A673 (cell line): ENCODE data around the gene TRPM4. TPM values are rescaled to one million over a fixed set of nuclear protein-coding genes. Genes with fewer than 3 reads are reported as not detected.
A peak's percentile ranks its signal among the peaks of the same experiment; 100 is the strongest.
"Not testable (repeated sequence)": the region's sequence is repeated elsewhere in the genome, so short reads cannot be mapped to it uniquely, and the experiment has no call there.

ENCODE experiments used
- BruUV-seq: library from RNA; stranded (reverse); fragments of 400-500 nt; replicated peaks from 2 replicates; lab custom pipeline; 2021; lab: Mats Ljungman, UMichigan
- CTCF ChIA-PET: fragments of 300-600 bp; sonication (Branson Sonifier 250); formaldehyde crosslinking; loops from one replicate; lab custom pipeline; 2022; ENCODE audit warnings: antibody characterized with exemption; lab: Charles Lee
- POLR2A ChIA-PET: fragments of 300-600 bp; sonication (Branson Sonifier 250); formaldehyde crosslinking; loops from one replicate; lab custom pipeline; 2022; ENCODE audit warnings: antibody characterized with exemption; ENCODE audit not compliant: low non-redundant PET; lab: Charles Lee
- DNase-seq: peaks from one replicate; pipeline ENCODE4 v3.0.0-alpha.2; 2015; ENCODE audit warnings: low spot score
- H3K27ac ChIP-seq: fragments of 200-600 bp; sonication (generic); 2 replicates; pipeline ENCODE4 v1.5.1; 2016; ENCODE audit warnings: mixed run types, low read depth, mild to moderate bottlenecking, mixed read lengths, antibody characterized with exemption, low read length; ENCODE audit not compliant: poor library complexity, severe bottlenecking
- H3K27me3 ChIP-seq: fragments of 200-600 bp; sonication (generic); replicated peaks from 2 replicates; pipeline ENCODE4 v1.6.1; 2017; ENCODE audit warnings: mixed run types, low read depth, mild to moderate bottlenecking, mixed read lengths, antibody characterized with exemption, low read length; ENCODE audit not compliant: insufficient read depth, poor library complexity
- H3K36me3 ChIP-seq: fragments of 200-600 bp; sonication (generic); 2 replicates; pipeline ENCODE4 v1.6.1; 2016; ENCODE audit warnings: mixed run types, mild to moderate bottlenecking, mixed read lengths, antibody characterized with exemption, low read length; ENCODE audit not compliant: insufficient read depth, poor library complexity, severe bottlenecking
- H3K4me1 ChIP-seq: fragments of 200-600 bp; sonication (generic); 2 replicates; pipeline ENCODE4 v1.6.1; 2017; ENCODE audit warnings: mixed run types, mild to moderate bottlenecking, mixed read lengths, antibody characterized with exemption, low read length; ENCODE audit not compliant: insufficient read depth, poor library complexity, severe bottlenecking
- H3K4me3 ChIP-seq: fragments of 200-600 bp; sonication (generic); 2 replicates; pipeline ENCODE4 v1.5.1; 2016; ENCODE audit warnings: low read depth, mixed run types, mild to moderate bottlenecking, mixed read lengths, low read length; ENCODE audit not compliant: poor library complexity, severe bottlenecking
- H3K9me3 ChIP-seq: fragments of 200-600 bp; sonication (generic); 2 replicates; pipeline ENCODE4 v1.6.1; 2016; ENCODE audit warnings: mixed run types, low read depth, mild to moderate bottlenecking, mixed read lengths, antibody characterized with exemption, low read length; ENCODE audit not compliant: poor library complexity, severe bottlenecking
- CTCF ChIP-seq: fragments of 300-800, 200-600 bp; sonication (generic); conservative IDR thresholded peaks from 2 replicates; pipeline ENCODE4 v1.5.1; 2017; ENCODE audit warnings: low read depth, mild to moderate bottlenecking, antibody characterized with exemption, low read length, moderate library complexity, mixed read lengths
- EZH2 ChIP-seq: fragments of 200-600 bp; sonication (generic); IDR thresholded peaks from 2 replicates; pipeline ENCODE4 v1.6.1; 2017; ENCODE audit warnings: borderline replicate concordance, low read depth, mild to moderate bottlenecking, mixed read lengths, antibody characterized with exemption, low read length; ENCODE audit not compliant: poor library complexity, severe bottlenecking
- intact Hi-C: fragments of 100-400 bp; cut with micrococcal nuclease; formaldehyde crosslinking; loops from one replicate; pipeline ENCODE4 v1.10.0; 2022; ENCODE audit not compliant: unreplicated experiment
- total RNA-seq: library from RNA; stranded (reverse); gene quantifications from 2 replicates; pipeline ENCODE4 v1.2.3, GENCODE V29; 2021

Gene TRPM4
- total RNA-seq, 1 experiment from 2014 or later = 107 TPM

DNA sequence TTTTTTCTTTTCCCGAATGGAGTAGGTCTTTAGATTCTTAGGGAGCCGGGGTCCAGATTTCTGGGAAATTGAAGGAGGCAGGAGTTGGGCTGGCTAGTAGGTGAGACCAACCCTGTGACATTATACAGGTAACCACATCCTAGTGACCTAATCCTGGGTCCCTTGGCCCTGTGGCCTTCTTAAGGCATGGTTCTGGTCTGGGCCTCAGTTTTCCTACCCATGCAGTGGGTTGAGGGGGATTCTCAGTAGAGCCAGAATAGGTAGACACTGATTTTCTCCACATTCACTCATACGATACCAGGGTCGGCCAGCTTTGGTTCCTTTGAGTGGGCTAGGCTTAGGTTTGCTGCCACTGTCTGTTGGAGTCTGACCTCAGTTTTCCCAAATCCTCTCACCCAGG is 31.0 kb upstream of the TRPM4 start:
- H3K4me1 ChIP-seq = peaks cover 18% of the 10 kb centered on the region
- no TSS peak for BruUV-seq
- POLR2A ChIA-PET = no interaction called here
- H3K27ac ChIP-seq = no peak overlapping the region
- CTCF ChIA-PET = no interaction called here
- H3K9me3 ChIP-seq = no peaks in the 10 kb centered on the region
- no peak overlapping the region for H3K4me3 ChIP-seq
- no peaks in the 10 kb centered on the region for H3K27me3 ChIP-seq
- H3K36me3 ChIP-seq = peaks cover 7% of the 10 kb centered on the region
- TF ChIP-seq CTCF = no peak
- no peak for TF ChIP-seq EZH2
- intact Hi-C loops = no loop called here
- no peak for DNase-seq

GRCh38 chr19:49127225-49127624 is 30.4 kb upstream of the TRPM4 start:
- intact Hi-C loops, H3K9me3 ChIP-seq, H3K4me3 ChIP-seq, DNase-seq, BruUV-seq, H3K36me3 ChIP-seq, H3K27me3 ChIP-seq, H3K27ac ChIP-seq: not testable (repeated sequence)
- ChIA-PET POLR2A (interaction anchor here (0.6 to 0.7 kb wide), 5 partner anchors 22 to 463 kb away, joined by 3 to 17 read pairs (median 7); no protein-coding TSS in a partner anchor), CTCF (interaction anchor here (0.6 to 1.4 kb wide), 5 partner anchors 13 to 174 kb away, joined by 4 to 25 read pairs (median 12); partner anchors contain the start of gene LIN7B)
- peaks cover 18% of the 10 kb centered on the region for H3K4me1 ChIP-seq

- H3K27me3 ChIP-seq = no peaks in the 10 kb centered on the region
- peaks cover 7% of the 10 kb centered on the region for H3K36me3 ChIP-seq
- H3K4me1 ChIP-seq = peaks cover 18% of the 10 kb centered on the region
- intact Hi-C loops = no loop called here
- CTCF ChIA-PET = interaction anchor here (0.6 to 1.4 kb wide), 8 partner anchors 12 to 173 kb away, joined by 4 to 25 read pairs (median 8); partner anchors contain the start of gene LIN7B
- no peak overlapping the region for H3K27ac ChIP-seq
- H3K9me3 ChIP-seq = no peaks in the 10 kb centered on the region
- TF ChIP-seq CTCF (no peak), EZH2 (no peak)
- POLR2A ChIA-PET = interaction anchor here (0.6 to 0.7 kb wide), 5 partner anchors 22 to 462 kb away, joined by 3 to 17 read pairs (median 7); no protein-coding TSS in a partner anchor
- peak overlapping the region; percentile 49 for H3K4me3 ChIP-seq
- BruUV-seq = no TSS peak
- peak; percentile 98 for DNase-seq
Observed at GRCh38 chr19:49127674-49128544, 29.7 kb upstream of the TRPM4 start.
